A204.1 (cell line): Measurements from ENCODE around the gene EDEM1.

Experiments
- FAIRE-seq: peaks from 2 replicates; lab custom pipeline; 2012; peaks lifted over from hg19 to GRCh38; lab: Jason Lieb, UNC

EDEM1 gene

DNA sequence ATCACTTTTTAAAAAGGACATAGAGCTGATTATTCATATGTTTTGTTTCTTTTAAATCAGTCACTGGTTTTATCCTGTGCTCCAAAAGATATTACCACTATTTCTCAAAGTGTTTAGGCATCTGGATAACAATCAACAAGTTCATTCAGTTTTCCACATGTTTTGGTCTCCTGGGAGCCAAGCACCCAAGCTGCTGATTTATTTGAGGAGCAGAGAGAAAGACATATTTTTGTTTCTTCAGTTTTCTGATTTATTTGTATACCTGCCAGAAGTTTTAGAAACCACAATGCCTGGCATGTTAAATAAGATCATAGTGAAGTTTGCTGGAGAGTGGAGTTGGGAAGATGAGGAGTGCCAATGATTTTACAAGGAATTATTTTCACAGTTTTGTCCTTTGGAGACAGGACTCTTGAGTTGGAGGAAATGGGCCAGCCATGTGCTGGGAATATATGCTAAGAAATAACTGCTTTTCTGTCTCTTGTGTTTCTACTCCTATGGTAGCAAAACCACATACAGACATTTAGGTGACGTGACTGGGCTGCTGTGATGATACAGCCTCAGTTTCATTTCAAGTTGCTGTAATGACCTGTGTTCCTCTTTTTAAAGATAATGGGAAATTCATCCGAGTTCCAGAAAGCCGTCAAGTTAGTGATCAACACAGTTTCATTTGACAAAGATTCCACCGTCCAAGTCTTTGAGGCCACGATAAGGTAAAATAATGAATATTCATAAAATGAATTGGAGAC lies 11.7 kb downstream of the EDEM1 start:
- FAIRE-seq = no peak

DNA sequence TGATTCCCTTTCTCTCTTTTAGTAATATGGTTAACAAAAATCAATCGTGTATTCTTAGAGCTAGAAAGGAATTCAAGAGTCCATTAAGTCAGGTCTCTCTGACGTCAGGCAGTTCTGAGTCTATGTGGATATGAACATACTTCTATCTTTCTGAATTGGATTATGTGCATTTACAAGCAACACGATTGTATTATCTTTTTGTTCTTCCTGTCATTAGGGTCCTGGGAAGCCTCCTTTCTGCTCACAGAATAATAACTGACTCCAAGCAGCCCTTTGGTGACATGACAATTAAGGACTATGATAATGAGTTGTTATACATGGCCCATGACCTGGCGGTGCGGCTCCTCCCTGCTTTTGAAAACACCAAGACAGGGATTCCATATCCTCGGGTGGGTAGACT lies 14.0 kb downstream of the EDEM1 start:
- no peak for FAIRE-seq

DNA sequence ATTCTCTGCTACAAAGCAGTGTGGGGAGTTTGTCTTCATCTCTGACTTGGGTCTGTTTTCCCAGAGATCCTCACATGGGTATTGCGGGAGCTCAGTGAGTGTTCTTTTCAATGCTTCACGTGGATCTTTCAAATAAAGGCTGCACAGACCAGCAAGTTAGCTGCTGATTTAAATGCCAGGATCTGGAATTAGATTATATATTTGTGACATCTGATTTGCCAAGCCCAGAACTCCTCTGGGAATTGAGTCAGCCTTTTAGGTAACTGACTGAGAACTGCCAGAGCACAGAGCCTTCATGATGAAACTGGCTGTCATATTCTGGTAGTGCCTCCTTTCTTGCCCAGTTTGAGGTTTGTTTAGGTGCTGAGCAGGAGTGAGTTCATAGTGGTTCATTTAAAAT lies 14.7 kb downstream of the EDEM1 start:
- FAIRE-seq = no peak

DNA sequence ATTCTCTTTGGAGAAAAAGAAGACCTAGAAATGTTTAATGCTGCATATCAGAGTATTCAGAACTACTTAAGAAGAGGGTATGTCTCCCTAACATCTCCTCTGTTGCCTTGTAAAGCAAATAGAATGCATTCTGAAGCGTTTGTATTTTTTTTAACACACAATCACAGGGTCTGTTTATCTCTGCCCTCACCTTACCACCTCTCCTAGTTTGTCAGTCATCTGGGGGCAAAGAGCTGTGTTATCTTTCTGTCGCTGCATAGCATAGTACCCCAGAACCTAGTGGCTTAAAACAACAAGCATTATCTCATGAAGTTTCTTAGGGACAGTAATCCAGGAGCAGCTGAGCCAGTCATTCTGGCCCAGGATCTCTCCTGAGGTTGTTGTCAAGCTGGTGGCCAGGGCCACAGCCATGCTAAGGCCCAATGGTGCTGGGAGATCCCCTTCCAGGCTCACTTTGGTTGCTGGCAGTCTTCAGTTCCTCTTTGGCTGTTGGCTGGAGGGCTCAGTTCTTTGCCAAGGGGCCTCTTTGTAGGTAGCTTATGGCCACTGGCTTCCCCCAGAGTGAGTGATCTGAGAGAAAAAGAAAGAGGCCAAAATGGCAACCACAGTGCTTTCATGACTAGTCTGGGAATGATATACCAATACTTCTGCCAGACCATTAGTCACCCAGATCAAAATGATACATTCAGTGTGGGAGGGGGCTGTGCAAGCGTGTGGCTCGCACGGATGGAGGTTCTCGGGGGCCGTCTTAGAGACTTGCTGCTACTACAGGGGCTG lies 17.8 kb downstream of the EDEM1 start:
- no peak for FAIRE-seq

DNA sequence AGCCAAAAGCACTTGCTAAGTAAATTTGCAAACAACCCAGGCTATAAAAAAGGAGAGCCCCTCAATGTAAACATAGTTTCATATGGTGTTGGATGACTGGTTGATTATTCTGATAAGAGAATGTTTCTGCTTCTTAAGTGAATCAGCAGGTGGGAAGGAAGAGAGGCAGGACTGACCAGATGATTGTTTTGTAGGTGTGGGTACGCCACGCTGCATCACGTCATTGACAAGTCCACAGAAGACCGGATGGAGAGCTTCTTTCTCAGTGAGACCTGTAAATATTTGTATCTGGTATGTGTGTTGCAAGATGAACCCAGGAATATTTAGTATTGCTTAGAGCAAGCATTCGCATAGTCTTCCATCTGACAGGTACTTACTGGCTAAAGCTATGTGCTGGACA lies 23.4 kb downstream of the EDEM1 start:
- no peak for FAIRE-seq

DNA sequence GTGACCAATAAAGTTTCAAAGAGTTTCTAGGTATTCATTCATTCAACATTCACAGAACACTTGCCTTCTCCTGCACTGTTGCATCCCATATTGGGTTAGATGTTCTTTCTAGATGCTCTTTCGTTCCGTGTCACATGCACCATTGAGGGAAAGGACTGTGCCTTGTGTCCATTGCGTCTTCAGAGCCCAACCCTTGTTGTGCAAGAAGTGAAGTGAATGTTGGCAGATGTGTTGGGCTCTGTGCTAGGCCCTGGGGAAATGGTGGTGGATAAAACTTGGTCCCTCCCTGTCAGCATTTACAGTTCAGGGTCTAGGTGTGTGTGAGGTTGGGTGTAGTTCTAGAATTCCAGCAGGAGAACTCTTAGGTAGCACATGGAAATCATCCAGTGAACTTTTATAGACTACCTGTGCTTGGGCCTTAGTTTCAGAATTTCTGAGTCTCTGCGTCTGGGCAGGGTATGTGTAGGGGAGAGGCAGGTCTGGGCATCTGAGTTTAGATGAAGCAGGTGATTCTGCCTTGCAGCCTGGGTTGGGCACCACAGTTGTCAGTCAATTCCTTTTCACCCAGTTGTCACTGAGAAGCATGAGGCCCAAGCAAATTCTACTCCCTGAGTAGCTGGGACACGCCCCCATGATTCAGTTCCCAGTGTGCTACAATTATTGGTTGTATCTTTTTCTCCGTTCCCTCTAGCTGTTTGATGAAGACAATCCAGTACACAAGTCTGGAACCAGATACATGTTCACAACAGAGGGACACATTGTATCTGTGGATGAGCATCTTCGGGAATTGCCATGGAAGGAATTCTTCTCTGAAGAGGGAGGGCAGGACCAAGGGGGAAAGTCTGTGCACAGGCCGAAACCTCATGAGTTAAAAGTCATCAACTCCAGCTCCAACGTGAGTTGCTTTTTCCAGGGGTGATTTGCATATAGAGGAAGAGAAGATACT lies 25.4 kb downstream of the EDEM1 start:
- FAIRE-seq = no peak

DNA sequence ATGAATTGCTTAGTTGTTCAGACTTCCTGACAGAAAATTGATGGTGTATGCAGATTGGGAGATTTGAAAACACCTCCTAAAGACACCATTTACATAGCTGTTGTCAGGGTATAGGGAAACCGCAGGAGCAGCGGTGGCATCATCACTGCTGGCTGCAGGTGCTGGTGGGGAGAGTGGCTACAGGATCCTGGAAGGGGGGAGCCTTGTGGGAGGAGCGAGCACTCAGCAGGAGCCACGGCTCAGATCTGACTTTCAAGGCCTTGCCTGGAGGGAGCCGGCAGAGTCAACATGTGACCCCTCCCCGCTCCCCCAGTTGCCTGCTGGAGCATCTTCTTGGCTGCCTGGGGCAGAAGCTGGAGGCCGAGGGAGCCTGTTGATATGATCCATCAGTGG lies 26.1 kb downstream of the EDEM1 start:
- no peak for FAIRE-seq

DNA sequence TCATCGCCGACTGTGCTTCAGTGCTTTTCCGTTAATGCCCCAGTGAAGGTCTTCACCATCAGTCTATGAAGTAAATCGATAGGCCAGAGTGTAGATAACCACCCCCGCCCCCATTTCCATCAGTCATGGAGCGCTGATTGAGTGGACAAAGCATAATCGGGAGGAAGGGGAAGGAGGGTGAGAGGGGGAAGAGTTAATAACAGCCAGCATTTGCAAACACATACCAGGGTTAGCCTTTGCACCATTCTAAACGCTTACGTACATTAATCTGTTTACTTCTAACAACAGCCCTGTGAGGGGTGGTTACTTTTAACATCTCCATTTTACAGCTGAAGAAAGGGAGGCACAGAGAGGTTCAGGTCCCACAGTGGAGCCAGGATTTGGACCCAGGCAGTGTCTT lies 26.8 kb downstream of the EDEM1 start:
- FAIRE-seq = no peak

DNA sequence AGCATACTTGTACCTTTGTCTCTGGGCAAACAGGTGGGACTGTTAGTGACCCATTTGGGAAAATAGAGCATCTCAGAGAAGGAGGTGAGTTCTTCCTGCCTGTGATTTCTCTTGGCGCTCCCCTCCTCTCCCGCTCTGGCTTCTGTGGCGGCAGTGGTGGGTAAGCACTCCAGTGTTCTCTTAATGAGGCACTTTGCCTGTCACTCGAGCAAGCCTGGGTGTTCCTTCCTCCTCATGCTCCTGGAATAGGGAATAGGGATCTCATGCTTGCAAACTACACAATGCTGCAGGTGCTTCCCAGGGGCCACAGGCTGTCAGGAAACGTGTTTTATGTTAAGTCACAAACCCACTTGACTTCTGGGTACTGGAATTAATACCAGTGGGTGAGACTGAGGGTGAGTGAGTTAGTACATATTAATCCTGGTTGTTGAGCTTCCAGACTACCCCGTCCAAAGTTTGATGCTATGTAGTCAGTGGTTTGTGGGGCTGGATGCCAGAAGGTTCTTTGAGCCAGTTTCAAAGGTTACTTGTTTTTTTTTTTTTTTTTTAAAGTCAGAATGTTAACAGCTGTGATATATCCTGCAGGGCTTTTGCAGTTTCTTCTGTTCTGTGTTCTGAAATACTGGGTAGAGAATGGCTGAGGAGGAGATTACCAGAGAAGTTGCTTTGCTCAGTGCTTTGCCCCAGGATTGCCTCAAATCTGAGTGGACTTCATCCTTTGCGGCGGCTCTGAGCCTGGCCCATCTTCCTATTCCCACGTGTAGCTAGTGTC lies 30.5 kb downstream of the EDEM1 start:
- no peak for FAIRE-seq

DNA sequence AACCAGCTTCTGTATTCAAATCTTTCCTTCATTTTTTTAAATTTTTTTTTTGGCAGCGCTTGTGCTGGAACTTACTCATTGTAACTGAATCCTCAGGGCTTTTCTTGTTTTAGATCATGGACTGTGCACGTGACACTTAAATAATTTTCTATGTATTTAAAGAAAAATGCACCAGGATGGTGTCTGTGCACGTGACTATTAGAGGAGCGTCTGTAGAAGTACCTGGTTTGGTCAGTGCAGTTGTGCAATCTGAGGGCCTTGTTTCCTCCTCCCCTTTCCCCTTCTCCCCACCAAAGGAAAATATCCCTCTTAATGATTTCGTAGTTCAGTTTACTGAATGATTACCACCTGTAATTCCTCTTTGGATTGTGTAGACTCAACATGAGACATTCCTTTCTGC lies 31.3 kb downstream of the EDEM1 start:
- FAIRE-seq = no peak

DNA sequence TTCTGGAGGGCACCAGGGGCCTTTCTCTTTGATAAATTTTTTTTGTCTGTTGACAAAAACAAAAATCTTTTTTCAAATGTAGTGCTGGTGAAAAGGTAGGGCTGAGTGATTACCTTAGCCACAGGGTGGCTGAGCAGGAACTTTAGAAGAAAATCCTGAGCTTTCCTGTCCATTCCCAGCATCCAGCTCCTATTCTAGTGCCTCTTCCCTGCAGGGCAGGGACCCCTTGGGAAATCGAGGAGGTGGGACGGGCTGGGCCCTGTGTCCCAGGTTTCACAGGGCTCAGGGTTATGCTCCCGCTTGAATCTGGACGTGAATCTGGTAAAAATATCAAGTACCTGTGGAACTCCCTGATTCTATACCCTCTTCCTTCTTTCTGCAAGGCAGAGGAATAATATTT lies 31.7 kb downstream of the EDEM1 start:
- no peak for FAIRE-seq

DNA sequence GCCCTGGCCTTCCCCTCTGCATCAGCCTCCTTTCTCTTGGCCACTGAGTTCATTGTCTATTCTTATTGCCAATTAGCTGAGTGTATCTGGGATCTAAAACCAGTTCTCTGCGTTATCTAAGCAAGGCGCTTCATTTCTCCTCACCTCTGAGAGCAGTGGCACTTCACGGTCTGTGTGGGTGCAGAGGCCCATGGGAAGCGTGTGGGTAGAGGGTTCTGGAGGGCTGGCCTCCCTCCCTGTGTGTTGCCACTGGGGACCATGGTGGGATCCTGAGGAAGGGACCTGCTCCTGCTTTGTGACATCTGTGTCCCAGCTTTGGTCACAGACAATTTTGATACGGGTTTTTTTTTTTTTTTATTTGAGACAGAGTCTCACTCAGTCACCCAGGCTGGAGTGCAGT lies 32.7 kb downstream of the EDEM1 start:
- no peak for FAIRE-seq

DNA sequence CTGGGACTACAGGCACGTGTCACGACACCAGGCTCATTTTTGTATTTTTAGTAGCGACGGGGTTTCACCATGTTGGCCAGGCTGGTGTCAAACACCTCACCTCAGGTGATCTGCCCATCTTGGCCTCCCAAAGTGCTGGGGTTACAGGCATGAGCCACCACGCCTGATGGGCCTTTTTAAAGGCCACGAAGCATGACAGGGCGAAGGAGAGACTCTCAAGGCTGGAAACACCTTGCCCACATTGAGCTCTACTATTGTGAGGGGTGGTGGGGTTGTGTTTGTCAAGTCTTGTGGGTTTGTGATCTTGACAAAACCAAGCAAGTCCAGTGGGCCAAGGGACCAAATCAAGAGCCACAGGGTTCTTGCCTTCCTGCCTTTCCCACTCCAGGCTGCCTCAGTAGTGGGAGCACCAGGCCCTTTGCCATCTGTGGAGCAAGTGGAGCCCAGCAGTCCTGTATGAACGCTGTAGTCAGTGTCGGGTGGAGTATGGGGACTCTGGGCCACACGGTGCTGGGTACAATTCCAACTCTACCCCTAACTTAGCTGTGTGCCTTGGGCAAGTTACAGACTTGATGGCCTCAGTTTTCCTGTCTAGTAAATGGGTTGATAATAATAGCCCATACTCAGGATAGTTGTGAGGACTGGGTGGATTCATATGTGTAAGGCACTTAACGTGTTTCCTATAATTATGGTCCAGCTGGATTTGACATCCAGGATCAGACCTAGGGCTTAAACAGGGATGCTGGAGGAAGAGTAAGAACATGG lies 33.3 kb downstream of the EDEM1 start:
- no peak for FAIRE-seq

DNA sequence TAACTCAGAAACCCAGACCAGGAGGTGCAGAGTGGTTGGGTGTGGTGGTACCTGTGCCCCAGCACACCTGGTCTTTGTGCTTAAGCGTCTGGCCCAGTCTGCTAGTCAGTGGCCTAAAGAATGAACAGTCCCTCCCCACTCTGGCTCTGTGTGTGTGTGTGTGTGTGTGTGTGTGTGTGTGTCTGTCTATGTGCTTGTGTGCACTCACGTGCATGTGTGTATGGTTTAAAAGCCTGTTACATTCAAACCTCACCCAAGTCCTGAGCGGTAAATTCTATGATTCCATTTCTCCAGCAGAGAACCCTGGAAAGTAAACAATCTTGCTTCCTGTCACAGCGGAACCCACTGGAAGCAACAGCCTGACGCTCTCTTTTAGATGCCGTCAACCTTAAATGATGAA lies 34.2 kb downstream of the EDEM1 start:
- FAIRE-seq = no peak

DNA sequence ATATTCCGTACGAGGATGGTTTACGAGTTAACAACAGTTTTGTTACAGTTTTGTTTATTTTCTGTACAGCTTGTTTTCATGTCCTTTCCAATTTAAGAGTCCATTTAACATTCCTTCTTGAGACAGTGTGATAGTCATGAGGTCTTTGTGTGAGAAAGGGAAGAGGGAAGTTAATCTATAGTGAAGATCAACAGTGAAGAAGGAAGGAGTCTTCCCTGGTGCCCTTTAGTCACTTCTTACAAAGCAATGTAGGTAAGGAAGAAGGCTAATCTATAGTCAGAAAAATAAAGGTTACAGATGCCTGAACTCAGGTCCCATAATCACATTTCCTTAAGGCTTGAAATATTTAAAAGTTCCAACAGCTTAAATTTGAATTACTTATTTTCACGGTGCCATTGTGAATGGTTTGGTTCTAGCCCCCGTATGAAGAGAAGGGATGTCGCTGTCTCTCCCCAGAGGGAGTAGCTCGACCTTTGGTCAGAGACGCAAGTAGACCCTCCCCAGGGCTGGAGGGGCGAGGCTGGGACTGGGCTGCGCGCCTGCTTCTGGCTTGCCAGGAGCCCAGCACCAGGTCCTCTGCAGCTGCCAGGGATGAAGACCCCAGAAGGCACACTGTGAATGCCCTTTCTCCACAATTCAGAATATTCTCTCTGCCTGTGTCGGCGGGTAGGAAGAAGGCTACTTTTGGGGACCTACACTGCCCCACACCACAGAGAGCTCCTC lies 34.9 kb downstream of the EDEM1 start:
- no peak for FAIRE-seq

DNA sequence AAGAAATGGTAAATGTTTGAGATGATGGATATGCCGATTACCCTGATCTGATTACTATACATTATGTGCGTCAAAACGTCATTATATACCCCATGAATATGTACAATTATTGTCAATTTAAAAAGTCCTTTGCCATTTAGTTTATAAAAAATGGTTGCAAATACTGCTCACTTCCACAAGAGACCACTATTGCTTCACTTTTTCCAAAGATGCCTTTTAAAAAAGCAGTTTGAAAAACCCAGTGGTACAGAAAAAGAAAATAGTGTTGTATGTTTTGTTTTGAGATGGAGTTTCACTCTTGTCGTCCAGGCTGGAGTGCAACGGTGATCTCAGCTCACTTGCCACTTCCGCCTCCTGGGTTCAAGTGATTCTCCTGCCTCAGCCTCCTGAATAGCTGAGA lies 39.3 kb downstream of the EDEM1 start:
- FAIRE-seq = peak; percentile 94

DNA sequence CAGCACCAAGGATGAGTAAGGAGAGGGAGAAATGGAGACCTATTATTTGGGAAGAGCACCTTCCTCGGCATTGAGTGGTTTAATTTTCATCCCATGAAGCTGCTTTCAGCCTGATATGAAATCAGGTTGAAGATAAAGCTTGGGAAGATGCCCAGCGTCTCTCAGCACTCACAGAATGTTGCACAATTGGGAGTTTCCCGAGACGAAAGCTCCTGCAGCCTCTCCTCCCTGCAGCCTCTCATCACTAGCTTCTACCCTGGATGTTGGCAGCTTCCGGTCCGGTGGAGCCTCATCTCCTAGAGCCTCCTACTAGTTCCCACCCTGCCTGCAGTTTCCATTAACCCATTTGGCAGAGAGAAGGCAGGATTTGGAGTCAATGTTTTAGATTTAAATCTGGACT lies 40.3 kb downstream of the EDEM1 start:
- no peak for FAIRE-seq

DNA sequence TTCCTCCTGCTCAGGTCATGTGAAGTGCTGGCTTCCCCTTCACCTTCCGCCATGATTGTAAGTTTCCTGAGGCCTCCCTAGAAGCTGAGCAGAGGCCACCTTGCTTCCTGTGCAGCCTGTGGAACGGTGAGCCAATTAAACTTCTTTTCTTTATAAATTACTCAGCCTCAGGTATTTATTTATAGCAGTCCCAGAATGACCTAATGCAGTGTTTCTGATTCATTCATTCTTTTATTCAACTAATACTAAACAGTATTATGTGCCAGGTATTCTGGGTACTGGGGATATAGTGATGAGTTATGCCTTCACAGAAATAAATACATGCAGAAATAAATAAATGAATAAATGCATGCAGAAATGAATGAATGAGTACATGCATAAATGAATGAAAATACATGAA lies 41.9 kb downstream of the EDEM1 start:
- no peak for FAIRE-seq

DNA sequence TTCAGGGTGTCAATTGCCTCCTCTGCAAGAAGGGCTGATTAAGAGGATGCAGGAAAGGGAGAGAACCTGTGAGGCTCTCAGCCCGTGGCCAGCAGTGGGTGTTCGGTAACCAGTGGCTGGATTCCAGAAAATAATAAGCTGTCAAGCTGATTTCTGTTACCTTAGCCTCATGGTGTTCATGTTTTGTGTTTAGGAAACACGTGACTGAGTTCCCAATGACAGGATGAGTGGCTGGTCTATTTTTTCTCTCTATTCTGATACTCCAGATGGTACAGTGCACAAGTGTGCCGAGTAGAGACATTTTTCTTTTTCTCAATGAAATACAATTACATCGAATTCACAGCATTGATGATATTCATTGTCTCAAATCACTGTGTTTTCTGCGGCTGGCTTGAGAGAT lies 43.6 kb downstream of the EDEM1 start:
- no peak for FAIRE-seq

DNA sequence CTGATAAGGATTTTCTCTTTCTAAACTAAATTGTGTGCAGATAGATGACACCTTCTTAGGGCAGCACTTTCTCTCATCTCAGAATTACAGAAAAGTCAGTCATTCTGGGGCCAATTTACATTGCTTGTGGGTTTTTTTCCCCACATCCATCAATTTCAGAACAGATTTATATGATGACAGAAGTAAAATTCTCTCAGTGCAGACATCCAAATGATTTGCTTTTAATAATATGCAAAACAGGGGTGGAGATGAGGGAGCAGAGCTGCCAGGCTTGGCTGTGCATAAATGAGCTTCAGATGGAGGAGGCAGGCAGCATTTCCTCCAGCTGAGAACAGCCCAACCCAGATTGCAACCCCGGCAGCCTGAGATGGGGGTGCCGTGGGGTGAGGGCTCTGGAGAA lies 44.0 kb downstream of the EDEM1 start:
- FAIRE-seq = no peak

DNA sequence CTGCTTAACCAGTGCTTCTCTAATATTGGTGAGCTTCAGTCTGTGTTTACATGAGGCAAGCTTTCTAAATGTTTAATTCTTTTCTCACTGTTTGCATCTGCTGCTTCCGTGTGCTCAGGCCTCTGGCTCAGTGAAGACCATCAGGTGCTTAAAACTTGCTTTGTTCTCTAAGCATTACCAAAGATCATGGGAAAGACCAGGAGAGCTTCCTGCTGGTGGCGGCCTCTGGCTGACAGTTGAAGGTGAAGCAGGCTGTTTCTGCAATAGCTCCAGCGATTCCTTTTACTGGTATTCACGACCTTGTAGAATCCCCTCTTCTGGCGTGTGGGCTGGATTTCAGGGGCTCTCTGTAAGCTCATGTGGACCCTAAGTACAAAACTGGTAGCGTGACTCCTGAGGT lies 45.1 kb downstream of the EDEM1 start:
- FAIRE-seq = no peak
